Gastroesophageal sphincter (tissue), 3 donors: ENCODE data around the gene SPDYE2.
"Not testable (repeated sequence)": the region's sequence is repeated elsewhere in the genome, so short reads cannot be mapped to it uniquely, and the experiment has no call there.

Experiments used
- EP300 ChIP-seq: sonication (generic); formaldehyde crosslinking; IDR thresholded peaks from one replicate; pipeline ENCODE4 v1.6.1; 2017; ENCODE audit warnings: antibody characterized with exemption, mild to moderate bottlenecking
- POLR2A ChIP-seq, 2 donors: fragments of 450-650 bp; IDR thresholded peaks; one replicate each; pipeline ENCODE4 v1.6.1; 2017; ENCODE audit warnings: antibody characterized with exemption in 2 of 2, mild to moderate bottlenecking in 2 of 2, moderate library complexity in 1 of 2
- TF ChIP-seq, protein P1 (sequence below), 4 experiments: fragments of 200-600 bp in 2 of 4; fragments of 450-650 bp in 2 of 4; sonication (generic) in 1 of 4; IDR thresholded peaks; one replicate each; pipeline ENCODE4 v1.5.1; 2017 to 2019; ENCODE audit warnings: antibody characterized with exemption in 4 of 4, mild to moderate bottlenecking in 2 of 4, moderate library complexity in 2 of 4

DNA sequence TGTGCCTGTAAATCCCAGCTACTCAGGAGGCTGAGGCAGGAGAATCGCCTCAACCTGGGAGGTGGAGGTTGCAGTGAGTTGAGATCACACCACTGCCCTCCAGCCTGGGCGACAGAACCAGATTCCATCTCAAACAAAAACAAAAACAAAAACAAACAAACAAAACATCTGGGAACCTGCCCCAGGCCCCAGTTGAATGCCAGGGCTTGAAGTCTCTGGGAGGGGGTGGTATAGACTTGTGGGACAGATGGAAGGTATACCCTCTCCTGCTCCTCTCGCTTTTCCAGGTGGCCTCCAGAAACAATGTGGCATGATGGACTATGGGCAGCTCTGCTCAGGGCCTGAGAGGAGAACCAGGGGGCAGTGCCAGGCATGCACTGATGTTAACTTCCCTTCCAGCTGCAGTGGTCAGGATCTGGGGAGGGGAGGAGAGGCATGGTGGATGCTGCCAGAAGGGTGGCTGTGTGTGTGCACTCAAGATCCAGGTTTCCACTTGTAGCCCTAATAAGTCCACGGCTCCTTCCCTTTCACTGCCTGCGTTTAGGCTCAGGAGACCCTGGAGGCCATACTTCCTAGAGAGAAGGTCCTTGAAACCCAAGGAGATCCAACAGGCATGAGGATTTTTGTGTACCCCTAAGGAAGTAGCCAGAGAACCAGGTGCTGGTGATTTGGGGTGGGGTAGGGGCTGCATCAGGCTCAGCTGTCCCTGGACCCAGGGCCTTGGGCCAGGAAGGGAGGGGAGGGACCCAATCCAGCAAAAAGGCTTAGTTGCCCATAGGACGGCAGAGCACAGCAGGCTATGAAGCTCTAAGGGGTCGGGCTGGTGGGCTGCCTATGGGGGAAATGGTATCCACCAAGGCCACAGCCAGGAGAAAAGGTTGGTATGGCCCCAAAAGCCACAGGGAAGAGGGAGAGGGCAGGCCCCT, 26.6 kb downstream of the SPDYE2 start:
- TF ChIP-seq, protein P1, sequence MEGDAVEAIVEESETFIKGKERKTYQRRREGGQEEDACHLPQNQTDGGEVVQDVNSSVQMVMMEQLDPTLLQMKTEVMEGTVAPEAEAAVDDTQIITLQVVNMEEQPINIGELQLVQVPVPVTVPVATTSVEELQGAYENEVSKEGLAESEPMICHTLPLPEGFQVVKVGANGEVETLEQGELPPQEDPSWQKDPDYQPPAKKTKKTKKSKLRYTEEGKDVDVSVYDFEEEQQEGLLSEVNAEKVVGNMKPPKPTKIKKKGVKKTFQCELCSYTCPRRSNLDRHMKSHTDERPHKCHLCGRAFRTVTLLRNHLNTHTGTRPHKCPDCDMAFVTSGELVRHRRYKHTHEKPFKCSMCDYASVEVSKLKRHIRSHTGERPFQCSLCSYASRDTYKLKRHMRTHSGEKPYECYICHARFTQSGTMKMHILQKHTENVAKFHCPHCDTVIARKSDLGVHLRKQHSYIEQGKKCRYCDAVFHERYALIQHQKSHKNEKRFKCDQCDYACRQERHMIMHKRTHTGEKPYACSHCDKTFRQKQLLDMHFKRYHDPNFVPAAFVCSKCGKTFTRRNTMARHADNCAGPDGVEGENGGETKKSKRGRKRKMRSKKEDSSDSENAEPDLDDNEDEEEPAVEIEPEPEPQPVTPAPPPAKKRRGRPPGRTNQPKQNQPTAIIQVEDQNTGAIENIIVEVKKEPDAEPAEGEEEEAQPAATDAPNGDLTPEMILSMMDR (IDR thresholded peaks at IDR 0.05), result not testable (repeated sequence)
- TF ChIP-seq POLR2A (IDR thresholded peaks at IDR 0.05); EP300: not testable (repeated sequence)
